ENCODE measurements around the gene CDHR2. TPM values are rescaled to one million over a fixed set of nuclear protein-coding genes. Genes with fewer than 3 reads are reported as not detected.

CDHR2 gene, protein sequence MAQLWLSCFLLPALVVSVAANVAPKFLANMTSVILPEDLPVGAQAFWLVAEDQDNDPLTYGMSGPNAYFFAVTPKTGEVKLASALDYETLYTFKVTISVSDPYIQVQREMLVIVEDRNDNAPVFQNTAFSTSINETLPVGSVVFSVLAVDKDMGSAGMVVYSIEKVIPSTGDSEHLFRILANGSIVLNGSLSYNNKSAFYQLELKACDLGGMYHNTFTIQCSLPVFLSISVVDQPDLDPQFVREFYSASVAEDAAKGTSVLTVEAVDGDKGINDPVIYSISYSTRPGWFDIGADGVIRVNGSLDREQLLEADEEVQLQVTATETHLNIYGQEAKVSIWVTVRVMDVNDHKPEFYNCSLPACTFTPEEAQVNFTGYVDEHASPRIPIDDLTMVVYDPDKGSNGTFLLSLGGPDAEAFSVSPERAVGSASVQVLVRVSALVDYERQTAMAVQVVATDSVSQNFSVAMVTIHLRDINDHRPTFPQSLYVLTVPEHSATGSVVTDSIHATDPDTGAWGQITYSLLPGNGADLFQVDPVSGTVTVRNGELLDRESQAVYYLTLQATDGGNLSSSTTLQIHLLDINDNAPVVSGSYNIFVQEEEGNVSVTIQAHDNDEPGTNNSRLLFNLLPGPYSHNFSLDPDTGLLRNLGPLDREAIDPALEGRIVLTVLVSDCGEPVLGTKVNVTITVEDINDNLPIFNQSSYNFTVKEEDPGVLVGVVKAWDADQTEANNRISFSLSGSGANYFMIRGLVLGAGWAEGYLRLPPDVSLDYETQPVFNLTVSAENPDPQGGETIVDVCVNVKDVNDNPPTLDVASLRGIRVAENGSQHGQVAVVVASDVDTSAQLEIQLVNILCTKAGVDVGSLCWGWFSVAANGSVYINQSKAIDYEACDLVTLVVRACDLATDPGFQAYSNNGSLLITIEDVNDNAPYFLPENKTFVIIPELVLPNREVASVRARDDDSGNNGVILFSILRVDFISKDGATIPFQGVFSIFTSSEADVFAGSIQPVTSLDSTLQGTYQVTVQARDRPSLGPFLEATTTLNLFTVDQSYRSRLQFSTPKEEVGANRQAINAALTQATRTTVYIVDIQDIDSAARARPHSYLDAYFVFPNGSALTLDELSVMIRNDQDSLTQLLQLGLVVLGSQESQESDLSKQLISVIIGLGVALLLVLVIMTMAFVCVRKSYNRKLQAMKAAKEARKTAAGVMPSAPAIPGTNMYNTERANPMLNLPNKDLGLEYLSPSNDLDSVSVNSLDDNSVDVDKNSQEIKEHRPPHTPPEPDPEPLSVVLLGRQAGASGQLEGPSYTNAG (N-terminal part only)
- 0.01 and 0.04 TPM in 2 replicates for polyA plus RNA-seq (2013)

DNA sequence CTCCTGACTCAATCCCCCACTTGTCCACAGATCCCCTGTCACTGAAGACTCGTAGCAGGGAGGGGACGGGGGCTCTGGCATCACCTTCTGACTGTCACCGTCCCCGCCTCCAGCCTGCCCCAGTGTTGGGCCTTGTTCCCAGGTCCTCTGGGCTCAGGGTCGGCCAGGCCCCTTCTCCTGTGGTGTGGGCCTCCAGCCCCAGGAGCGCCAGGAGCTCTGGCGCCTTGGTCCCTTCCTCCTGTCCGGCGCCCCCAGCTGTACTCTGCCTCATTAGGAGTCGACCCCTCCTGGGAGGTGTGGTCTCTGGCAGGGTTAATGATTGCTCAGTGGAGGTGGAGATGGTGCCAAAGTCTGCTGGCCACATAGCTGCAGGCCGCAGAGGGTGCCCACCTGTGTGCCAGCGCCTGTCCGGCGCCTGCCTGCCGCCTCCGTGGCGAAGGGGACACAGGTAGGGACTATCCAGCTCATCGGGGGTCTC is at the start of gene CDHR2:
Gene CDHR2, plus strand, starts transcription at position 376 of the 478 bp plus-strand sequence. CDS start 16,011 bp downstream, outside the sequence.
- WGBS (ENCODE audit: extremely low coverage, insufficient coverage, insufficient read length), result no CpG with 5 or more reads among the region's 18 CpGs
- H4K12ac ChIP-seq (ENCODE audit: low read depth, low read length), result no peak within 1 kb of the TSS
- H3K4me1 ChIP-seq (ENCODE audit: control insufficient read depth in 1 of 2, insufficient read depth in 2 of 2, low read length in 2 of 2), result peaks cover 0 to under 1% of the 10 kb centered on the region in 2 experiments
- no peak for DNase-seq
- H3K4me3 ChIP-seq (ENCODE audit: low read depth, low read length), result no peak within 1 kb of the TSS
- no peak within 1 kb of the TSS for H3K18ac ChIP-seq (ENCODE audit: low read length)
- H3K27ac ChIP-seq (ENCODE audit: low read depth, low read length), result no peak within 1 kb of the TSS
- no peak within 1 kb of the TSS for H2BK12ac ChIP-seq (ENCODE audit: low read length)
- H3K36me3 ChIP-seq (ENCODE audit: control insufficient read depth in 1 of 2, insufficient read depth in 2 of 2, low read length in 2 of 2), result no peaks in the 10 kb centered on the region
- no peak within 1 kb of the TSS for H2AK5ac ChIP-seq (ENCODE audit: low read length)
- no peak within 1 kb of the TSS for H3K4ac ChIP-seq (ENCODE audit: low read depth, low read length)
- H3K79me2 ChIP-seq (ENCODE audit: control insufficient read depth, insufficient read depth, low read length, poor library complexity), result no peaks in the 10 kb centered on the region
- no peak within 1 kb of the TSS for H3K23ac ChIP-seq (ENCODE audit: low read length)
- no peak within 1 kb of the TSS for H2BK120ac ChIP-seq (ENCODE audit: insufficient read depth, low read length, poor library complexity)
- no peak within 1 kb of the TSS for H3K14ac ChIP-seq (ENCODE audit: low read length)
- no peak within 1 kb of the TSS for H2AFZ ChIP-seq (ENCODE audit: insufficient read depth, low read length, poor library complexity)
- no peak within 1 kb of the TSS for H4K8ac ChIP-seq (ENCODE audit: low read depth, low read length)
- no peaks in the 10 kb centered on the region for H3K9me3 ChIP-seq (ENCODE audit: insufficient read depth, low read depth, low read length)
- H3K9ac ChIP-seq (ENCODE audit: low read length), result no peak within 1 kb of the TSS
- H3K27me3 ChIP-seq (ENCODE audit: insufficient read depth, low read length), result no peaks in the 10 kb centered on the region
- H2BK5ac ChIP-seq (ENCODE audit: low read depth, low read length, poor library complexity), result no peak within 1 kb of the TSS
- H4K91ac ChIP-seq (ENCODE audit: low read depth, low read length), result no peak within 1 kb of the TSS
- H3K4me2 ChIP-seq (ENCODE audit: low read length), result no peak within 1 kb of the TSS
- no peaks in the 10 kb centered on the region for H3K79me1 ChIP-seq (ENCODE audit: low read length)

DNA sequence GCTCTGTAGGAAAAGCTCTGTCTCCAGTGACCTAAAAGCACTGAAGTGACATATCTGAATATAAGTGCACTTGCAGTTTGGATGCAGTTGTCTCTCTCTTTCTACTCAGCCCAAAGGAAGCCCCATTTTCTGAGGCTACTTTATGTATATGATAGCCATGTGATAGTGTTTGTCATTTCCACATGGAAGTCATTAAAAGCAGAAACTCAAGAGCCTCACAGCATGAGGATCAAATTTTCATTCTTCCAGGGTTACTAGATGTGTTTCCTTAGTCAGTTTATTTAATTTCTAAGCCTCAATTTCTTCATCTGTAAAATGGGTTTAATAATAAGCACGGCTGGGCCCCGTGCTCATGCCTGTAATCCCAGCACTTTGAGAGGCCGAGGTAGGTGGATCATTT is 48.6 kb upstream of the CDHR2 start:
- no peak for DNase-seq
- H3K23ac ChIP-seq (ENCODE audit: low read length), result no peak overlapping the region
- H4K8ac ChIP-seq (ENCODE audit: low read depth, low read length), result no peak overlapping the region
- H3K27ac ChIP-seq (ENCODE audit: low read depth, low read length), result no peak overlapping the region
- no peaks in the 10 kb centered on the region for H3K27me3 ChIP-seq (ENCODE audit: insufficient read depth, low read length)
- no peak overlapping the region for H2AFZ ChIP-seq (ENCODE audit: insufficient read depth, low read length, poor library complexity)
- H3K9me3 ChIP-seq (ENCODE audit: insufficient read depth, low read depth, low read length), result no peaks in the 10 kb centered on the region
- H2BK120ac ChIP-seq (ENCODE audit: insufficient read depth, low read length, poor library complexity), result no peak overlapping the region
- WGBS (ENCODE audit: extremely low coverage, insufficient coverage, insufficient read length), result no CpG with 5 or more reads among the region's 3 CpGs
- H2AK5ac ChIP-seq (ENCODE audit: low read length), result no peak overlapping the region
- no peaks in the 10 kb centered on the region for H3K79me1 ChIP-seq (ENCODE audit: low read length)
- H2BK12ac ChIP-seq (ENCODE audit: low read length), result no peak overlapping the region
- H4K91ac ChIP-seq (ENCODE audit: low read depth, low read length), result no peak overlapping the region
- H3K14ac ChIP-seq (ENCODE audit: low read length), result no peak overlapping the region
- H2BK5ac ChIP-seq (ENCODE audit: low read depth, low read length, poor library complexity), result no peak overlapping the region
- no peak overlapping the region for H3K4me2 ChIP-seq (ENCODE audit: low read length)
- no peak overlapping the region for H3K18ac ChIP-seq (ENCODE audit: low read length)
- peaks cover 31 to 57% of the 10 kb centered on the region in 2 experiments for H3K36me3 ChIP-seq (ENCODE audit: control insufficient read depth in 1 of 2, insufficient read depth in 2 of 2, low read length in 2 of 2)
- no peak overlapping the region for H3K4me3 ChIP-seq (ENCODE audit: low read depth, low read length)
- no peak overlapping the region for H4K12ac ChIP-seq (ENCODE audit: low read depth, low read length)
- H3K4me1 ChIP-seq (ENCODE audit: control insufficient read depth in 1 of 2, insufficient read depth in 2 of 2, low read length in 2 of 2), result no peaks in the 10 kb centered on the region
- H3K79me2 ChIP-seq (ENCODE audit: control insufficient read depth, insufficient read depth, low read length, poor library complexity), result no peaks in the 10 kb centered on the region
- H3K9ac ChIP-seq (ENCODE audit: low read length), result no peak overlapping the region
- no peak overlapping the region for H3K4ac ChIP-seq (ENCODE audit: low read depth, low read length)

DNA sequence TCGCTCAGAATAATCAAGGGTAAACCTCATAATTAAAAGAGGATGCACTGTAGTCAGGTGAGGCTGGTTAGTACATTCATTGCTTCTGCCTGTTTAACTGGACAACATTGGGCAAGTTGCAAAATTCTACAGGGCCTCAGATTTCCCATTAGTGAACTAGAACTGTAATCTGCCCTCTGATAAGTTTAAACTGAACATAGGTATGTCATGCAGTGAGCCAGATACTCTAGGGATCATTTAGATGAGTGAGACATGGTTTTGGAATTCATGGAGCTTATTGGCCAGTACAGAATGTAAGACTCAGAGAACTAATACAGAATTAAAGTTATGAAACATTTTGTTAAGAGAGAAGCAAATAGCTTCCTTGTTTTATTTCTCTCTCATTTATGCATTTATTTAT is 47.8 kb upstream of the CDHR2 start:
- Histone ChIP-seq H3K23ac (ENCODE audit: low read length) (no peak overlapping the region), H4K8ac (ENCODE audit: low read depth, low read length) (no peak overlapping the region), H2AFZ (ENCODE audit: insufficient read depth, low read length, poor library complexity) (no peak overlapping the region), H3K79me1 (ENCODE audit: low read length) (no peaks in the 10 kb centered on the region), H3K4me2 (ENCODE audit: low read length) (no peak overlapping the region), H2BK12ac (ENCODE audit: low read length) (no peak overlapping the region), H3K27ac (ENCODE audit: low read depth, low read length) (no peak overlapping the region), H3K4ac (ENCODE audit: low read depth, low read length) (no peak overlapping the region), H3K4me1 (ENCODE audit: control insufficient read depth in 1 of 2, insufficient read depth in 2 of 2, low read length in 2 of 2) (no peaks in the 10 kb centered on the region), H3K18ac (ENCODE audit: low read length) (no peak overlapping the region), H3K14ac (ENCODE audit: low read length) (no peak overlapping the region), H3K9me3 (ENCODE audit: insufficient read depth, low read depth, low read length) (no peaks in the 10 kb centered on the region), H3K4me3 (ENCODE audit: low read depth, low read length) (no peak overlapping the region), H3K36me3 (ENCODE audit: control insufficient read depth in 1 of 2, insufficient read depth in 2 of 2, low read length in 2 of 2) (peaks cover 33 to 50% of the 10 kb centered on the region in 2 experiments), H3K79me2 (ENCODE audit: control insufficient read depth, insufficient read depth, low read length, poor library complexity) (no peaks in the 10 kb centered on the region), H2BK120ac (ENCODE audit: insufficient read depth, low read length, poor library complexity) (no peak overlapping the region), H3K27me3 (ENCODE audit: insufficient read depth, low read length) (no peaks in the 10 kb centered on the region), H3K9ac (ENCODE audit: low read length) (no peak overlapping the region), H4K91ac (ENCODE audit: low read depth, low read length) (no peak overlapping the region), H4K12ac (ENCODE audit: low read depth, low read length) (no peak overlapping the region), H2BK5ac (ENCODE audit: low read depth, low read length, poor library complexity) (no peak overlapping the region), H2AK5ac (ENCODE audit: low read length) (no peak overlapping the region)
- WGBS (ENCODE audit: extremely low coverage, insufficient coverage, insufficient read length), result no CpG with 5 or more reads among the region's 1 CpG
- no peak for DNase-seq

DNA sequence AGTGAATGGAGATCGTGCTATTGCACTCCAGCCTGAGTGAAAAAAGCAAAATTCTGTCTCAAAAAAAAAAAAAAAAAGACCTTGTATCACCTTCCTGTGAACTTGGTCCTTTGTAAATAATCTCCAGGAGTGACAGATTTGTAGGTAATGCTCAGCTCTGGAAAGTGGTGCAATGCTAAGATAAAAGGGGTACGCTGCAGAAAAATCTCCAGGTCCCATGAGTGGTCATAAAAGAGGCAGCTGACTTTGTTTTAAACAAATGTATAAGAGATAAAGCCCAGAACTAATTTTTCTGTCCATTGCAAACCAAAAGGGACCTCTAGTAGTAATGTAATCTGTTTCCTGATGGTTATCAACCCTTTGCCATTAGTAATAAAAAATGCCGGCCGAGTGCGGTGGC is 45.6 kb upstream of the CDHR2 start:
- no peak overlapping the region for H3K18ac ChIP-seq (ENCODE audit: low read length)
- no peaks in the 10 kb centered on the region for H3K79me2 ChIP-seq (ENCODE audit: control insufficient read depth, insufficient read depth, low read length, poor library complexity)
- H3K9me3 ChIP-seq (ENCODE audit: insufficient read depth, low read depth, low read length), result no peaks in the 10 kb centered on the region
- no peak overlapping the region for H2BK120ac ChIP-seq (ENCODE audit: insufficient read depth, low read length, poor library complexity)
- no peaks in the 10 kb centered on the region for H3K79me1 ChIP-seq (ENCODE audit: low read length)
- peaks cover 38 to 60% of the 10 kb centered on the region in 2 experiments for H3K36me3 ChIP-seq (ENCODE audit: control insufficient read depth in 1 of 2, insufficient read depth in 2 of 2, low read length in 2 of 2)
- H2BK5ac ChIP-seq (ENCODE audit: low read depth, low read length, poor library complexity), result no peak overlapping the region
- H3K27ac ChIP-seq (ENCODE audit: low read depth, low read length), result no peak overlapping the region
- H3K27me3 ChIP-seq (ENCODE audit: insufficient read depth, low read length), result no peaks in the 10 kb centered on the region
- H4K12ac ChIP-seq (ENCODE audit: low read depth, low read length), result no peak overlapping the region
- H2AFZ ChIP-seq (ENCODE audit: insufficient read depth, low read length, poor library complexity), result no peak overlapping the region
- no peak overlapping the region for H2BK12ac ChIP-seq (ENCODE audit: low read length)
- no peak overlapping the region for H4K91ac ChIP-seq (ENCODE audit: low read depth, low read length)
- no CpG with 5 or more reads among the region's 5 CpGs for WGBS (ENCODE audit: extremely low coverage, insufficient coverage, insufficient read length)
- DNase-seq, result no peak
- no peak overlapping the region for H3K9ac ChIP-seq (ENCODE audit: low read length)
- H3K4ac ChIP-seq (ENCODE audit: low read depth, low read length), result no peak overlapping the region
- H3K23ac ChIP-seq (ENCODE audit: low read length), result no peak overlapping the region
- no peak overlapping the region for H2AK5ac ChIP-seq (ENCODE audit: low read length)
- H4K8ac ChIP-seq (ENCODE audit: low read depth, low read length), result no peak overlapping the region
- no peak overlapping the region for H3K4me2 ChIP-seq (ENCODE audit: low read length)
- no peak overlapping the region for H3K14ac ChIP-seq (ENCODE audit: low read length)
- no peak overlapping the region for H3K4me3 ChIP-seq (ENCODE audit: low read depth, low read length)
- H3K4me1 ChIP-seq (ENCODE audit: control insufficient read depth in 1 of 2, insufficient read depth in 2 of 2, low read length in 2 of 2), result no peaks in the 10 kb centered on the region
